Duodenal mucosa (tissue), 2 donors: ENCODE measurements around the gene CMPK2.
A peak's percentile ranks its signal among the peaks of the same experiment; 100 is the strongest.

Experiments
- H3K27ac ChIP-seq: one replicate; pipeline ENCODE4 v1.7.0; 2013; ENCODE audit warnings: low read depth, low read length
- H3K27me3 ChIP-seq, 2 donors: one replicate each; pipeline ENCODE4 v1.7.0; 2013; ENCODE audit warnings: low read length in 2 of 2, control low read depth in 1 of 2; ENCODE audit not compliant: insufficient read depth in 2 of 2, control insufficient read depth in 1 of 2
- H3K36me3 ChIP-seq, 2 donors: one replicate each; pipeline ENCODE4 v1.7.0; 2013; ENCODE audit warnings: low read length in 2 of 2, control low read depth in 1 of 2; ENCODE audit not compliant: insufficient read depth in 2 of 2, control insufficient read depth in 1 of 2
- H3K4me1 ChIP-seq, 2 donors: one replicate each; pipeline ENCODE4 v1.7.0; 2013; ENCODE audit warnings: low read length in 2 of 2, control low read depth in 1 of 2; ENCODE audit not compliant: insufficient read depth in 2 of 2, control insufficient read depth in 1 of 2
- H3K4me3 ChIP-seq, 2 donors: one replicate each; pipeline ENCODE4 v1.7.0; 2013; ENCODE audit warnings: low read length in 2 of 2, low read depth in 1 of 2
- H3K9ac ChIP-seq, 2 donors: one replicate each; pipeline ENCODE4 v1.7.0; 2013; ENCODE audit warnings: low read length in 2 of 2, low read depth in 1 of 2
- H3K9me3 ChIP-seq, 2 donors: one replicate each; pipeline ENCODE4 v1.7.0; 2013; ENCODE audit warnings: low read length in 2 of 2, control low read depth in 1 of 2; ENCODE audit not compliant: control insufficient read depth in 1 of 2

The CMPK2 gene

GRCh38 chr2:6865346-6866274, at the start of gene CMPK2:
Gene CMPK2, minus strand, starts transcription at chr2:6865907. Its CDS starts 211 bp downstream, at chr2:6865696.
- Histone ChIP-seq H3K27ac (peak within 1 kb of the TSS; percentile 36), H3K9ac (peak within 1 kb of the TSS; percentile 33 to 75)

GRCh38 chr2:6915399-6915798, 49.7 kb upstream of the CMPK2 start:
- H3K9me3 ChIP-seq, result no peaks in the 10 kb centered on the region
- peaks cover 0 to 14% of the 10 kb centered on the region in 2 donors for H3K4me1 ChIP-seq
- peaks cover 0 to 3% of the 10 kb centered on the region in 2 donors for H3K27me3 ChIP-seq
- no peak overlapping the region for H3K27ac ChIP-seq
- H3K36me3 ChIP-seq, result no peaks in the 10 kb centered on the region
- no peak overlapping the region for H3K9ac ChIP-seq
- no peak overlapping the region for H3K4me3 ChIP-seq

More at GRCh38 chr2:6865346-6866274, at the start of gene CMPK2:
- peaks cover under 1 to 1% of the 10 kb centered on the region in 2 donors for H3K9me3 ChIP-seq
- H3K4me3 ChIP-seq, result peak within 1 kb of the TSS; percentile 87 to 92
- peaks cover 7% of the 10 kb centered on the region in 2 donors for H3K36me3 ChIP-seq
- H3K27me3 ChIP-seq, result no peaks in the 10 kb centered on the region
- peaks cover 5 to 6% of the 10 kb centered on the region in 2 donors for H3K4me1 ChIP-seq

- H3K27me3 ChIP-seq, result peaks cover 0 to 3% of the 10 kb centered on the region in 2 donors
- H3K4me3 ChIP-seq, result no peak overlapping the region
- no peaks in the 10 kb centered on the region for H3K9me3 ChIP-seq
- no peak overlapping the region for H3K9ac ChIP-seq
- no peak overlapping the region for H3K27ac ChIP-seq
- peaks cover 0 to 11% of the 10 kb centered on the region in 2 donors for H3K4me1 ChIP-seq
- no peaks in the 10 kb centered on the region for H3K36me3 ChIP-seq
These were observed 49.1 kb upstream of the CMPK2 start for GRCh38 chr2:6914828-6915227.

GRCh38 chr2:6913415-6914157, 47.9 kb upstream of the CMPK2 start:
- Histone ChIP-seq H3K27me3 (peaks cover 0 to 3% of the 10 kb centered on the region in 2 donors), H3K36me3 (no peaks in the 10 kb centered on the region), H3K4me1 (peaks cover 0 to 18% of the 10 kb centered on the region in 2 donors), H3K27ac (no peak overlapping the region), H3K4me3 (no peak overlapping the region), H3K9me3 (no peaks in the 10 kb centered on the region), H3K9ac (no peak overlapping the region)

GRCh38 chr2:6911721-6912120, 46.0 kb upstream of the CMPK2 start:
- Histone ChIP-seq H3K27ac (no peak overlapping the region), H3K9me3 (no peaks in the 10 kb centered on the region), H3K27me3 (peaks cover 0 to 6% of the 10 kb centered on the region in 2 donors), H3K9ac (no peak overlapping the region), H3K4me1 (peaks cover 0 to 14% of the 10 kb centered on the region in 2 donors), H3K36me3 (no peaks in the 10 kb centered on the region), H3K4me3 (no peak overlapping the region)

- H3K27me3 ChIP-seq, result peaks cover 0 to 6% of the 10 kb centered on the region in 2 donors
- H3K27ac ChIP-seq, result no peak overlapping the region
- no peaks in the 10 kb centered on the region for H3K36me3 ChIP-seq
- peaks cover 0 to 14% of the 10 kb centered on the region in 2 donors for H3K4me1 ChIP-seq
- no peak overlapping the region for H3K9ac ChIP-seq
- no peak overlapping the region for H3K4me3 ChIP-seq
- no peaks in the 10 kb centered on the region for H3K9me3 ChIP-seq
These were observed 44.0 kb upstream of the CMPK2 start for GRCh38 chr2:6909431-6910385.

- no peak overlapping the region for H3K4me3 ChIP-seq
- H3K4me1 ChIP-seq, result peaks cover 0 to 14% of the 10 kb centered on the region in 2 donors
- H3K27ac ChIP-seq, result no peak overlapping the region
- H3K9ac ChIP-seq, result no peak overlapping the region
- H3K27me3 ChIP-seq, result peaks cover 0 to 6% of the 10 kb centered on the region in 2 donors
- H3K9me3 ChIP-seq, result no peaks in the 10 kb centered on the region
- no peaks in the 10 kb centered on the region for H3K36me3 ChIP-seq
These were observed 42.6 kb upstream of the CMPK2 start for GRCh38 chr2:6908291-6908690.

GRCh38 chr2:6906165-6906741, 40.5 kb upstream of the CMPK2 start:
- no peak overlapping the region for H3K9ac ChIP-seq
- peaks cover 0 to 12% of the 10 kb centered on the region in 2 donors for H3K4me1 ChIP-seq
- no peaks in the 10 kb centered on the region for H3K9me3 ChIP-seq
- H3K4me3 ChIP-seq, result no peak overlapping the region
- no peaks in the 10 kb centered on the region for H3K36me3 ChIP-seq
- peaks cover 0 to 3% of the 10 kb centered on the region in 2 donors for H3K27me3 ChIP-seq
- H3K27ac ChIP-seq, result no peak overlapping the region

- peaks cover 0 to 8% of the 10 kb centered on the region in 2 donors for H3K4me1 ChIP-seq
- no peak overlapping the region for H3K9ac ChIP-seq
- no peak overlapping the region for H3K4me3 ChIP-seq
- no peak overlapping the region for H3K27ac ChIP-seq
- peaks cover 0 to 3% of the 10 kb centered on the region in 2 donors for H3K27me3 ChIP-seq
- H3K9me3 ChIP-seq, result no peaks in the 10 kb centered on the region
- H3K36me3 ChIP-seq, result no peaks in the 10 kb centered on the region
These were observed 40.0 kb upstream of the CMPK2 start for GRCh38 chr2:6905668-6906067.
